GM06990 (cell line): ENCODE results near the gene RNF125.
"Not testable (repeated sequence)": the region's sequence is repeated elsewhere in the genome, so short reads cannot be mapped to it uniquely, and the experiment has no call there.

Source experiments
- DNase-seq: peaks from one replicate; pipeline ENCODE4 v3.0.0-alpha.2; 2011; ENCODE audit not compliant: insufficient read length; ENCODE audit errors: extremely low read depth
- H3K27me3 ChIP-seq: replicated peaks from 2 replicates; pipeline ENCODE4 v1.6.0; 2011; ENCODE audit warnings: low read length; ENCODE audit not compliant: control insufficient read depth, insufficient read depth
- H3K36me3 ChIP-seq: 2 replicates; pipeline ENCODE4 v1.5.1; 2011; ENCODE audit warnings: low read length; ENCODE audit not compliant: control insufficient read depth, insufficient read depth
- H3K4me3 ChIP-seq: replicated peaks from 2 replicates; pipeline ENCODE4 v1.5.1; 2011; ENCODE audit warnings: low read depth, mild to moderate bottlenecking, control low read depth, low read length
- CTCF ChIP-seq: IDR thresholded peaks from 2 replicates; pipeline ENCODE4 v1.5.1; 2011; ENCODE audit warnings: low read length, control low read depth, mild to moderate bottlenecking, inconsistent platforms; ENCODE audit not compliant: insufficient read depth, poor library complexity, severe bottlenecking

Gene RNF125

DNA sequence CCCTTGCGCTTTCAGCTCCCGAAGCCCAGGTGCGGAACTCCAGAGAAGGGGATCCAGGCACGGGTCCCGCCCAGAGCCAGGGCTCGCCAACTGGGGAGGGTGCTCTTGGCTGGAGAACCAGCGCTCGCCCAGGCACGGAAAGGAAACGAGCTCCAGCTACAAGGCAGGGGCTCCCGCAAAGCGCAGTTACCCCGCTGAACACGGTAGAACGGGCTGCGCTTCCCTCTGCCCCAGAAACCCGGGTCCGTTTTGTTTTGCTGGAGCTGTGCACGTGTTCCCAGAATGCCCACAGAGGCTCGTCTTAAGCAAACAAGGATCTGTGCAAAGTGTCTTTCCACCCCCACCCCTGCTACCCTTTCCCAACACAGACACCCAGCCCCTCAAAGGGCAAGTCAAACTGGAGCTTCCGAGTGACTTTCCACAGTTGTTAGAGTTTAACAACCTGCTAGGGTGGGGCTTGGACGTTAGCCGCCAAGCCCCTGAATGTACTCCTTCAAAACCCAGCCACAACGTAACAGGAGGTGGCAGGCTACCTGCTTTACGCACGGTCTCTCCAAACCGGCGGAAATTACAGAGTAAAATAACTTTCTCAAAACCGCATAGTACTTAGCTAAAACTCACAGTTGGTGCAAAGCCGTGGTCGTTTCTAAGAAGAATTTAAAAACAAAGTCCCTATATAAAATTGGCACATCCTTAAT, 775 bp downstream of the RNF125 start:
- DNase-seq = peak; percentile 60
- peak overlapping the region; percentile 73 for H3K4me3 ChIP-seq

DNA sequence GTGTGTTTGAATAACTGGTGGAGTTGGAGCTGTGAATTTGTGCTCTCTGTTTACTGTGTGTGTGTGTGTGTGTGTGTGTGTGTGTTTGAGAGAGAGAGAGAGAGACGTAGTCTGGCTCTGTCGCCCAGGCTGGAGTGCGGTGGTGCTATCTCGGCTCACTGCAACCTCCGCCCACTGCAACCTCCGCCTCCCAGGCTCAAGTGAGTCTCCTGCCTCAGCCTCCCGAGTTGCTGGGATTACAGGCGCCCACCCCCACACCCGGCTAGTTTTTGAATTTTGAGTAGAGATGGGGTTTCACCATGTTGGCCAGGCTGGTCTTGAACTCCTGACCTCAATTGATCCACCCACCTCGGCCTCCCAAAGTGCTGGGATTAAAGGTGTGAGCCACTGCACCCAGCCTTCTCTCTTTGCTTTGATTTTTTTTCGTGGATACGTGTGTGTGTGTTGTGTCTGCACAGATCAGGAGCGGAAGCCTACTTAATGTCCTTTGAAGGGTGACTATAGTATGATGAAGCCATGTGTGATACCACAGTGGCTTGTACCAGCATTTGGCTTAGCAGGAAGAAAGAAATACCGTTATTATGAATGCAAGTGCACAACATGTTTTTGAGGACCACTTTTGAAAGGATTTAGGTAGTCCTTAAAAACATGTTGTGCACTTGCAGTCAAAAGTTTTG, 1.5 kb downstream of the RNF125 start:
- H3K36me3 ChIP-seq, H3K27me3 ChIP-seq, DNase-seq: not testable (repeated sequence)
- H3K4me3 ChIP-seq = peak overlapping the region; percentile 73

More for the DNA sequence above, 775 bp downstream of the RNF125 start:
- Histone ChIP-seq H3K27me3 (no peaks in the 10 kb centered on the region), H3K36me3 (no peaks in the 10 kb centered on the region)
- peak; percentile 21 for TF ChIP-seq CTCF

GRCh38 chr18:32021756-32022564, 3.3 kb downstream of the RNF125 start:
- H3K36me3 ChIP-seq = no peaks in the 10 kb centered on the region
- no peak for DNase-seq

GRCh38 chr18:32025744-32026143, 7.1 kb downstream of the RNF125 start:
- no peak for TF ChIP-seq CTCF
- Histone ChIP-seq H3K4me3 (no peak overlapping the region), H3K36me3 (no peaks in the 10 kb centered on the region), H3K27me3 (no peaks in the 10 kb centered on the region)
- no peak for DNase-seq

More at GRCh38 chr18:32021756-32022564, 3.3 kb downstream of the RNF125 start:
- no peak for TF ChIP-seq CTCF
- Histone ChIP-seq H3K4me3 (no peak overlapping the region), H3K27me3 (no peaks in the 10 kb centered on the region)

DNA sequence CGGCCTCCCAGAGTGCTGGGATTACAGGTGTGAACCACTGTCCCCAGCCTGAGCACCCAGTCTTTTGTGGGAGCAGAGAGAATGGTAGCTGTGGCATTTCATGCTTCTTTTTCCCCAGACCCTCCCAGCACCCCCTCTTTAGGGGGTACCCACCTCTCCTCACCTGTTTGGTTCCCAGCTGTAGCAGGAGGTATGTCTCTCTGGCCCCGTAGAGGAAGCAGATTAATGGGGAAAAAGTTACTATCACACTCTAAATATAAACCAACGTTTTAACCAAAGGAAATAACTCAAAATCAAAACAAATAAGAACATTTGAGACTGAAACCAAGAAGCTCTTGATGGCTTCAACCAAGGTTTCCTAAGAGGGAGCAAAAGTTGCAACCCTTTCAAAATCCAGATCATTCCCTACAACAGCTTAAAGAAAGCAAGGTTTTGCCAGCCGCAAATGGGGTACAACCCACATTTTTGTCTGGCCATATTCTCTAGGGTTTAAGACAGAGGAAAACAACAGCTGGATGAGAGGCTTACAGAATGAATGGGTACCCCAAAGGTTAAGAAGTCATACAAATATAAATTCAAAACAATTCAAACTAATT, 8.0 kb downstream of the RNF125 start:
- no peak overlapping the region for H3K4me3 ChIP-seq

More for the DNA sequence above, 8.0 kb downstream of the RNF125 start:
- Histone ChIP-seq H3K36me3 (no peaks in the 10 kb centered on the region), H3K27me3 (no peaks in the 10 kb centered on the region)
- DNase-seq = no peak
- TF ChIP-seq CTCF = no peak
